Esophagus squamous epithelium (tissue), 5 donors: ENCODE measurements around the gene HOXD8. TPM values are rescaled to one million over a fixed set of nuclear protein-coding genes. Genes with fewer than 3 reads are reported as not detected.

Experiments
- DNase-seq: peaks from one replicate; lab custom pipeline; 2025; lab: John Stamatoyannopoulos, UW
- H3K27ac ChIP-seq, 4 donors: fragments of 200-600 bp; sonication (generic); one replicate each; pipeline ENCODE4 v1.5.1; 2016 to 2019; ENCODE audit warnings: mild to moderate bottlenecking in 1 of 4
- H3K27me3 ChIP-seq, 4 donors: fragments of 200-600 bp; sonication (generic); 1 replicate in 3 of 4; 2 replicates in 1 of 4; pipeline versions ENCODE4 v1.5.1 to v1.6.0; 2017 to 2021; ENCODE audit warnings: antibody characterized with exemption in 1 of 4
- H3K36me3 ChIP-seq, 3 donors: fragments of 200-600 bp; sonication (generic); one replicate each; pipeline ENCODE4 v1.5.1; 2016 to 2019
- H3K4me1 ChIP-seq, 3 donors: fragments of 200-600 bp; sonication (generic); one replicate each; pipeline ENCODE4 v1.5.1; 2017 to 2019
- H3K4me3 ChIP-seq, 4 donors: fragments of 200-600 bp; sonication (generic); 1 replicate in 3 of 4; 2 replicates in 1 of 4; pipeline ENCODE4 v1.5.1; 2016 to 2019; ENCODE audit warnings: mild to moderate bottlenecking in 2 of 4, moderate library complexity in 1 of 4
- H3K9me3 ChIP-seq, 3 donors: fragments of 200-600 bp; sonication (generic); one replicate each; pipeline ENCODE4 v1.5.1; 2016 to 2019
- CTCF ChIP-seq, 6 experiments: fragments of 450-650 bp in 4 of 6; fragments of 200-600 bp in 2 of 6; sonication (generic) in 2 of 6; IDR thresholded peaks; one replicate each; pipeline ENCODE4 v1.5.1; 2016 to 2019; ENCODE audit warnings: antibody characterized with exemption in 6 of 6, mild to moderate bottlenecking in 4 of 6, moderate library complexity in 4 of 6
- POLR2A ChIP-seq, 4 donors: fragments of 450-650 bp; IDR thresholded peaks; one replicate each; pipeline ENCODE4 v1.6.1; 2017; ENCODE audit warnings: antibody characterized with exemption in 4 of 4, mild to moderate bottlenecking in 4 of 4, moderate library complexity in 3 of 4
- WGBS, 2 donors: methylation state at CpG; one replicate each; pipeline ENCODE4 v1.1.5; 2018; 5-methylcytosine and 5-hydroxymethylcytosine counted together
- intact Hi-C: fragments of 100-400 bp; cut with DNase I; formaldehyde crosslinking; loops from one replicate; pipeline ENCODE4 v1.15.0; 2022
- total RNA-seq, 4 donors: library from RNA; depleted of rRNA; stranded (reverse); fragments of >200 nt; gene quantifications; one replicate each; pipeline ENCODE4 v1.1.0, GENCODE V29; 2016
- donor health status: DM: yes; HTN: yes; CAD: no.

Gene HOXD8
- total RNA-seq, 4 donors from 2014 or later = 1.2 to 4.6 (median 1.2) TPM; not detected in 1

- no peaks in the 10 kb centered on the region for H3K36me3 ChIP-seq
- H3K4me1 ChIP-seq = peaks cover 25 to 61% (median 33%) of the 10 kb centered on the region in 3 donors
- intact Hi-C loops = no loop called here
- H3K9me3 ChIP-seq = no peaks in the 10 kb centered on the region
- WGBS, 2 donors = 25 to 30% methylated on average over 22 to 26 of the region's 28 CpGs
- H3K27me3 ChIP-seq = peaks cover 51 to 100% (median 84%) of the 10 kb centered on the region in 4 donors
- no peak for DNase-seq
- no peak overlapping the region for H3K4me3 ChIP-seq
- TF ChIP-seq POLR2A (IDR thresholded peaks at IDR 0.05) (no peak), CTCF (IDR thresholded peaks at IDR 0.05) (no peak)
- no peak overlapping the region for H3K27ac ChIP-seq
These were observed 28.9 kb upstream of the HOXD8 start for GRCh38 chr2:176100547-176101140.

GRCh38 chr2:176101216-176101830 lies 28.2 kb upstream of the HOXD8 start:
- Histone ChIP-seq H3K27me3 (peaks cover 51 to 100% (median 82%) of the 10 kb centered on the region in 4 donors), H3K9me3 (no peaks in the 10 kb centered on the region), H3K27ac (no peak overlapping the region), H3K4me3 (no peak overlapping the region), H3K36me3 (no peaks in the 10 kb centered on the region), H3K4me1 (peaks cover 25 to 62% (median 34%) of the 10 kb centered on the region in 3 donors)
- WGBS, 2 donors = 4 to 7% methylated on average over 2 of the region's 2 CpGs
- TF ChIP-seq CTCF (IDR thresholded peaks at IDR 0.05) = no peak
- no peak for TF ChIP-seq POLR2A (IDR thresholded peaks at IDR 0.05)
- intact Hi-C loops = no loop called here
- DNase-seq = no peak

DNA sequence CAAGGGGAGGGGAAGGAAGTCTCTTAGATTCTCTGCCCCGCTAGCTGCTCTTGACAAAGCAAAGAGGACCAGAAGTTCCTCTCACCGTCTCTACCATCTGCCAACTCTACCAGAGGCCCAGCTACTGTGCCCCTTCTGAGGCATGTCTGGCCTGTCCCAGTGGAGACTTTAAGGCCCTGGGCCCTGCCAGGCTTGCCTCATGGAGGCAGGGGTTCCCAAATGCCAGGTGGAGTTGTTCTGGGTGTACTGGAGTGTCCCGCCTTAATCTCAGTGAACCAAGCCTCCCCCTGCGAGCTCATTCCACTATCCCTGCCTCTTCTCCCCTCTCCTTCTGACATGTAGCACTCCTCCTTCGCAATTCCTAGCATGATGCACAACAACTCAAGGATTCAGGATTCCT lies 27.7 kb upstream of the HOXD8 start:
- DNase-seq = no peak
- intact Hi-C loops = no loop called here

GRCh38 chr2:176102309-176102866 lies 27.1 kb upstream of the HOXD8 start:
- TF ChIP-seq CTCF (IDR thresholded peaks at IDR 0.05) (no peak), POLR2A (IDR thresholded peaks at IDR 0.05) (no peak)

More for the DNA sequence above, 27.7 kb upstream of the HOXD8 start:
- H3K36me3 ChIP-seq = no peaks in the 10 kb centered on the region
- 43 to 53% methylated on average over 5 of the region's 5 CpGs for WGBS, 2 donors
- TF ChIP-seq CTCF (IDR thresholded peaks at IDR 0.05) (no peak), POLR2A (IDR thresholded peaks at IDR 0.05) (no peak)
- no peak overlapping the region for H3K4me3 ChIP-seq
- H3K27ac ChIP-seq = no peak overlapping the region
- H3K27me3 ChIP-seq = peaks cover 46 to 100% (median 82%) of the 10 kb centered on the region in 4 donors
- H3K4me1 ChIP-seq = peaks cover 30 to 62% (median 37%) of the 10 kb centered on the region in 3 donors
- no peaks in the 10 kb centered on the region for H3K9me3 ChIP-seq

GRCh38 chr2:176103194-176103593 lies 26.3 kb upstream of the HOXD8 start:
- no peak overlapping the region for H3K4me3 ChIP-seq
- WGBS, 2 donors = 37 to 40% methylated on average over 7 of the region's 7 CpGs

More at GRCh38 chr2:176102309-176102866, 27.1 kb upstream of the HOXD8 start:
- intact Hi-C loops = no loop called here
- peaks cover 40 to 100% (median 84%) of the 10 kb centered on the region in 4 donors for H3K27me3 ChIP-seq
- H3K27ac ChIP-seq = no peak overlapping the region
- H3K4me1 ChIP-seq = peaks cover 32 to 62% (median 35%) of the 10 kb centered on the region in 3 donors
- no peak for DNase-seq
- no peaks in the 10 kb centered on the region for H3K36me3 ChIP-seq
- H3K4me3 ChIP-seq = no peak overlapping the region
- H3K9me3 ChIP-seq = no peaks in the 10 kb centered on the region
- 15 to 21% methylated on average over 7 of the region's 7 CpGs for WGBS, 2 donors

More at GRCh38 chr2:176103194-176103593, 26.3 kb upstream of the HOXD8 start:
- H3K9me3 ChIP-seq = no peaks in the 10 kb centered on the region
- intact Hi-C loops = no loop called here
- H3K27ac ChIP-seq = no peak overlapping the region
- H3K27me3 ChIP-seq = peaks cover 40 to 100% (median 81%) of the 10 kb centered on the region in 4 donors
- no peak for DNase-seq
- H3K4me1 ChIP-seq = peaks cover 24 to 61% (median 30%) of the 10 kb centered on the region in 3 donors
- no peaks in the 10 kb centered on the region for H3K36me3 ChIP-seq
- TF ChIP-seq POLR2A (IDR thresholded peaks at IDR 0.05) (no peak), CTCF (IDR thresholded peaks at IDR 0.05) (no peak)
